Measurements from ENCODE around the gene SLC23A1. TPM values are rescaled to one million over a fixed set of nuclear protein-coding genes. Genes with fewer than 3 reads are reported as not detected.
A peak's percentile ranks its signal among the peaks of the same experiment; 100 is the strongest.

Gene SLC23A1
- total RNA-seq, 1 experiment from 2014 or later: not detected

- H3K4me1 ChIP-seq (ENCODE audit: insufficient read depth, low read length, poor library complexity, severe bottlenecking): peaks cover 12% of the 10 kb centered on the region
- POLR2A ChIA-PET (ENCODE audit: low non-redundant PET): no interaction called here
These were observed 13.6 kb upstream of the SLC23A1 start for GRCh38 chr5:139396691-139397090.

GRCh38 chr5:139395844-139396640, 12.9 kb upstream of the SLC23A1 start:
- no peaks in the 10 kb centered on the region for H3K36me3 ChIP-seq (ENCODE audit: insufficient read depth, low read length, poor library complexity, severe bottlenecking)
- H3K9me3 ChIP-seq (ENCODE audit: low read depth, low read length, poor library complexity, severe bottlenecking): no peaks in the 10 kb centered on the region
- TF ChIP-seq EZH2 (IDR thresholded peaks at IDR 0.05; ENCODE audit: borderline replicate concordance, low read depth, low read length, poor library complexity, severe bottlenecking) (no peak), CTCF (conservative IDR thresholded peaks at IDR 0.05; ENCODE audit: low read depth, low read length) (no peak)
- POLR2A ChIA-PET (ENCODE audit: low non-redundant PET): interaction anchor here (0.6 kb wide), 1 partner anchor 1064 kb away, joined by 3 read pairs; the partner anchor contains the start of gene CDC25C
- H3K4me3 ChIP-seq (ENCODE audit: low read depth, low read length, poor library complexity, severe bottlenecking): no peak overlapping the region
- H3K4me1 ChIP-seq (ENCODE audit: insufficient read depth, low read length, poor library complexity, severe bottlenecking): peaks cover 12% of the 10 kb centered on the region
- no peak overlapping the region for H3K27ac ChIP-seq (ENCODE audit: low read depth, low read length, poor library complexity, severe bottlenecking)
- CTCF ChIA-PET: no interaction called here
- intact Hi-C loops (cut with micrococcal nuclease; ENCODE audit: unreplicated experiment): no loop called here
- no peak for DNase-seq (ENCODE audit: low spot score)
- no TSS peak for BruUV-seq (replicated peaks)
- peaks cover 14% of the 10 kb centered on the region for H3K27me3 ChIP-seq (replicated peaks; ENCODE audit: insufficient read depth, low read depth, low read length, poor library complexity)

More at GRCh38 chr5:139396691-139397090, 13.6 kb upstream of the SLC23A1 start:
- no peak overlapping the region for H3K4me3 ChIP-seq (ENCODE audit: low read depth, low read length, poor library complexity, severe bottlenecking)
- no peak for TF ChIP-seq EZH2 (IDR thresholded peaks at IDR 0.05; ENCODE audit: borderline replicate concordance, low read depth, low read length, poor library complexity, severe bottlenecking)
- TF ChIP-seq CTCF (conservative IDR thresholded peaks at IDR 0.05; ENCODE audit: low read depth, low read length): no peak
- H3K9me3 ChIP-seq (ENCODE audit: low read depth, low read length, poor library complexity, severe bottlenecking): no peaks in the 10 kb centered on the region
- H3K36me3 ChIP-seq (ENCODE audit: insufficient read depth, low read length, poor library complexity, severe bottlenecking): no peaks in the 10 kb centered on the region
- peaks cover 14% of the 10 kb centered on the region for H3K27me3 ChIP-seq (replicated peaks; ENCODE audit: insufficient read depth, low read depth, low read length, poor library complexity)
- intact Hi-C loops (cut with micrococcal nuclease; ENCODE audit: unreplicated experiment): no loop called here
- DNase-seq (ENCODE audit: low spot score): no peak
- CTCF ChIA-PET: no interaction called here
- H3K27ac ChIP-seq (ENCODE audit: low read depth, low read length, poor library complexity, severe bottlenecking): no peak overlapping the region
- no TSS peak for BruUV-seq (replicated peaks)

- POLR2A ChIA-PET (ENCODE audit: low non-redundant PET): interaction anchor here (0.6 kb wide), 1 partner anchor 1063 kb away, joined by 3 read pairs; the partner anchor contains the start of gene CDC25C
- no peak for DNase-seq (ENCODE audit: low spot score)
- peak within 1 kb of the TSS; percentile 60 for H3K4me3 ChIP-seq (ENCODE audit: low read depth, low read length, poor library complexity, severe bottlenecking)
- TF ChIP-seq CTCF (conservative IDR thresholded peaks at IDR 0.05; ENCODE audit: low read depth, low read length) (no peak), EZH2 (IDR thresholded peaks at IDR 0.05; ENCODE audit: borderline replicate concordance, low read depth, low read length, poor library complexity, severe bottlenecking) (no peak)
- H3K9me3 ChIP-seq (ENCODE audit: low read depth, low read length, poor library complexity, severe bottlenecking): no peaks in the 10 kb centered on the region
- no peak within 1 kb of the TSS for H3K27ac ChIP-seq (ENCODE audit: low read depth, low read length, poor library complexity, severe bottlenecking)
- no peaks in the 10 kb centered on the region for H3K36me3 ChIP-seq (ENCODE audit: insufficient read depth, low read length, poor library complexity, severe bottlenecking)
- peaks cover 14% of the 10 kb centered on the region for H3K27me3 ChIP-seq (replicated peaks; ENCODE audit: insufficient read depth, low read depth, low read length, poor library complexity)
- CTCF ChIA-PET: no interaction called here
- intact Hi-C loops (cut with micrococcal nuclease; ENCODE audit: unreplicated experiment): loop anchor here (5.0 kb wide), 1 partner anchor 753 kb away; no protein-coding TSS in a partner anchor
- no TSS peak for BruUV-seq (replicated peaks)
- H3K4me1 ChIP-seq (ENCODE audit: insufficient read depth, low read length, poor library complexity, severe bottlenecking): peaks cover 12% of the 10 kb centered on the region
These were observed 11.8 kb upstream of the SLC23A1 start, which contains the start of gene PROB1 for GRCh38 chr5:139394654-139395566. Gene PROB1, minus strand, starts transcription at chr5:139395104. Its CDS starts 23 bp downstream, at chr5:139395081.

Measured in A673 (cell line).